WI38 (cell line): ENCODE results near the gene MSL2.
"Not testable (repeated sequence)": the region's sequence is repeated elsewhere in the genome, so short reads cannot be mapped to it uniquely, and the experiment has no call there.

Experiments
- H3K4me3 ChIP-seq: 2 replicates; pipeline ENCODE4 v1.5.1; 2011; ENCODE audit warnings: low read depth, mild to moderate bottlenecking, control low read depth, low read length
- TF ChIP-seq, protein P1 (sequence below): IDR thresholded peaks from 2 replicates; pipeline ENCODE4 v1.5.1; 2012; ENCODE audit warnings: low read depth, mild to moderate bottlenecking, control low read depth, low read length

MSL2 gene

DNA sequence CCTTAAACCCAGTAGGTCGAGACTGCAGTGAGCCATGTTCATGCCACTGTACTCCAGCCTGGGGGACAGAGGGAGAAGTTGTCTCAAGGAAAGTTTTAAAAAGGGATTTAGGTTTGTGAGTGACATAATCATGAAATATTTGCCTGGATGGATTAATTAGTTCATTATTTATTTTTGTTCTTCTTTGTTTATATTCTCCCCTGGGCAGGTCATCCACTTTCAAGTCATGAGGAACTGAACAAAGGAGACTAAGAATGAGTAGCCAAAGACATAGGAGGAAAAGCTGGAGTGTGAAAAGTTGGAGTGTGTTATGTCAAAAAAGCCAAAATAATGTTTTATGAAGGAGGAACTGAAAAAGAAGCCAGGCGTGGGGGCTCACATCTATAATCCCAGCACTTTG lies 36.3 kb upstream of the MSL2 start:
- H3K4me3 ChIP-seq: no peak overlapping the region
- TF ChIP-seq, protein P1, sequence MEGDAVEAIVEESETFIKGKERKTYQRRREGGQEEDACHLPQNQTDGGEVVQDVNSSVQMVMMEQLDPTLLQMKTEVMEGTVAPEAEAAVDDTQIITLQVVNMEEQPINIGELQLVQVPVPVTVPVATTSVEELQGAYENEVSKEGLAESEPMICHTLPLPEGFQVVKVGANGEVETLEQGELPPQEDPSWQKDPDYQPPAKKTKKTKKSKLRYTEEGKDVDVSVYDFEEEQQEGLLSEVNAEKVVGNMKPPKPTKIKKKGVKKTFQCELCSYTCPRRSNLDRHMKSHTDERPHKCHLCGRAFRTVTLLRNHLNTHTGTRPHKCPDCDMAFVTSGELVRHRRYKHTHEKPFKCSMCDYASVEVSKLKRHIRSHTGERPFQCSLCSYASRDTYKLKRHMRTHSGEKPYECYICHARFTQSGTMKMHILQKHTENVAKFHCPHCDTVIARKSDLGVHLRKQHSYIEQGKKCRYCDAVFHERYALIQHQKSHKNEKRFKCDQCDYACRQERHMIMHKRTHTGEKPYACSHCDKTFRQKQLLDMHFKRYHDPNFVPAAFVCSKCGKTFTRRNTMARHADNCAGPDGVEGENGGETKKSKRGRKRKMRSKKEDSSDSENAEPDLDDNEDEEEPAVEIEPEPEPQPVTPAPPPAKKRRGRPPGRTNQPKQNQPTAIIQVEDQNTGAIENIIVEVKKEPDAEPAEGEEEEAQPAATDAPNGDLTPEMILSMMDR: no peak

DNA sequence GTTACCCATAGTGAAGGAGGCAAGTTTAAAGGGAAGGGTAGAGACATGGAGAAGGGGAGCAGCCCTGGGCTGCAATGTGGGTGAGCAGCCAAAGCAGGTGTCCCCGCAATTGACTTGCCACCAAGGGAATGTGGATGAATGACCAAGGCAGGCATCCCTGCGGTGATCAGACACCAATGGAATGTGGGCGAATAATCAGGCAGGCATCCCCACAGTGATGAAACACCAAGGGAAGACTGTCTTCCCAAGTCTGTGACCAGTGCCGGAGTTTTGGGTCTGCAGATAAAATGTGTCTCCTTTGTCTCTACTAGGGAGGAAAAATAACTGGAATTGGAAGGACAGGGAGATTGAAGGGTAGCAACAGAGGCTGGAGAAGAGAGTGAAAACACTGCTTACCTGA lies 26.6 kb upstream of the MSL2 start:
- H3K4me3 ChIP-seq: not testable (repeated sequence)

DNA sequence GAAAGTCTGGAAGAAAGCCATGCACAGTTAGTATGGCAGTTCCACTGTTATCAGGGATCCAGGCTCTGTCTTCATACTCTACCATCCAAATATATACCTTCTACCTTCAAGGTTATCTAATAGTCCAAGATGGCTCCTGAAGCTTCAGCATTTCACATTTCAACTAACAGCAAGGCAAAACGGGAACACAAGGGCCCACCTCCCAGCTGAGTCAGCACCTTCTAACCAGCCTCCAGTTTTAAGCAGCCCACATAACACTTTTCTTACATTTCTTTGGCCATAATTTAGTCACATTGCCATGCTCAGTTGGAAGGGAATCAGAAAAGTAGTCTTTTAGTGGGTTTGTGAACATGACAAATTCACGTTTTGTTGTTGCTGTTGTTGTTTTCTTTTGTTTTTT lies 15.4 kb upstream of the MSL2 start:
- TF ChIP-seq, protein P1: no peak
- H3K4me3 ChIP-seq: no peak overlapping the region

DNA sequence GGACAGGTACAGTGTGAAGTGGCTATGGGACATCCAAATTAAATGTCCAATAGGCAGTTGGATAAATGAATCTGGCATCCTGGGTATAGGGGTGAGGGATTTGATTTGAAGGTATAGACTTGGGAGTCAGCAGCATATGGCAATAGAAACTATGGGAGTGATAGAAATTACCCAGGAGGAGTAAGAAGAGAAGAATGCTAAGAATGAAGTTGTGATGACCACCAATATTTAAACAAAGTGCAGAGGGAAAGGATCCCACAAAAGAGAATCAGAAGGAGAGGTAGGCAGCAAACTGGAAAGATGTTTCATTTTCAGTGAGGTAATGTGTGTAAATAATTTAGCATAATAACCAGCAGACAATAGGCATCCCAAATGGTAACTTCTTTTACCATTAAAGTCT lies 13.8 kb upstream of the MSL2 start:
- no peak overlapping the region for H3K4me3 ChIP-seq
- TF ChIP-seq, protein P1: no peak

DNA sequence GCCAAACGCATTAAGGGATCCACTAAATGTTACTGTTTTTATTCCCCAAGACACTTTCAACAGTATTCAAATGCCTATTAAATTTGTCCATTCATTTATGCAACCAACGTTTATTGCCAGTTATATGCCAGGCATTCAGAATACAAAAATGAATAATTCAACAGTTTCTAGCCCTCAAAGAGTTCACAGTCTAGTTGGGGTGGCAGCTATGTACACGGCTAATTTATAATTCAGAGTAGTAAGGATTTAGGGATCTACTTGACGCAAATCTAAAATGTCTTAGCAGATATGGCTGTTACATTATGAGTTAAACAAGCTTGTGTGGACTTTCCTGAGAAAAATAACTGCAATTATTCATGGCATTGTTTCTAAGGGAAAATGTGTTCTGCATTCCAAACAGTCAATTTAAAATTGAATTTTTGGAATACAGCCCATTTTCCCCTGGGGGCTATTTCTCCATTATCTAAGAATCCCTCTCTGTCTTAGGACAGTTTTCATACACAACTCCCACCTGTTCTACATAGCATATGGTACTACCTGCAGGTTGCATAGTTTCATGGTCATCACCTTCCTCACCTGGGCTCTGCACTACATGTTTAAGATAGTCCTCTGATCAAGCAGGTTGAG lies 11.5 kb upstream of the MSL2 start:
- TF ChIP-seq, protein P1: no peak
- H3K4me3 ChIP-seq: no peak overlapping the region

DNA sequence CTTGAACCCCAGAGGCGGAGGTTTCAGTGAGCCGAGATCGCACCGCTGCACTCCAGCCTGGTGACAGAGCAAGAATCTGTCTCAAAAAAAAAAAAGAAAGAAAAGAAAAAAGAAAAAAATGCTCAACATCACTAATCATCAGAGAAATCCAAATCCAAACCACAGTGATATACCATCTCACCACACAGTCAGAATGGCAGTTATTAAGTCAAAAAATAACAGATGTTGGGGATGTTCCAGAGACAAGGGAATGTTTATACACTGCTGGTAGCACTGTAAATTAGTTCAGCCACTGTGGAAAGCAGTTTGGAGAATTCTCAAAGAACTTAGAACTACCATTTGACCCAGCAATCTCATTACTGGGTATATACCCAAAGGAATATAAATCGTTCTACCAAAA lies 3.1 kb upstream of the MSL2 start:
- H3K4me3 ChIP-seq: not testable (repeated sequence)

DNA sequence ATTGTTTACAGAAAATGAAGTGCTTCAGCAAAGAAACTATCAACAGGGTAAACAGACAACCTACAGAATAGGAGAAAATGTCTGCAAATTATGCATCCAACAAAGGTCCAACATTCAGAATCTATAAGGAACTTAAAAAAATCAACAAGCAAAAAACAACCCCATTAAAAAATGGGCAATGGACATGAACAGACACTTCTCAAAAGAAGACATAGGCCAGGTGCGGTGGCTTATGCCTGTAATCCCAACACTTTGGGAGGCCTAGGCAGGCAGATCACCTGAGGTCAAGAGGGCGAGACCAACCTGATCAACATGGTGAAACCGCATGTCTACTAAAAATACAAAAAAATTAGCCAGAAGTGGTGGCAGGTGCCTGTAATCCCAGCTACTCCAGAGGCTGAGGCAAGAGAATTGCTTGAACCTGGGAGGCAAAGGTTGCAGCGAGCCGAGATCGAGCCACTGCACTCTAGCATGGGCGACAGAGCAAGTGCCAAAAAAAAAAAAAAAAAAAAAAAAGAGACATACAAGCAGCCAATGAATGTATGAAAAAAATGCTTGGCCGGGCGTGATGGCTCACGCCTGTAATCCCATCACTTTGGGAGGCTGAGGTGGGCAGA lies 2.4 kb upstream of the MSL2 start:
- H3K4me3 ChIP-seq: not testable (repeated sequence)

DNA sequence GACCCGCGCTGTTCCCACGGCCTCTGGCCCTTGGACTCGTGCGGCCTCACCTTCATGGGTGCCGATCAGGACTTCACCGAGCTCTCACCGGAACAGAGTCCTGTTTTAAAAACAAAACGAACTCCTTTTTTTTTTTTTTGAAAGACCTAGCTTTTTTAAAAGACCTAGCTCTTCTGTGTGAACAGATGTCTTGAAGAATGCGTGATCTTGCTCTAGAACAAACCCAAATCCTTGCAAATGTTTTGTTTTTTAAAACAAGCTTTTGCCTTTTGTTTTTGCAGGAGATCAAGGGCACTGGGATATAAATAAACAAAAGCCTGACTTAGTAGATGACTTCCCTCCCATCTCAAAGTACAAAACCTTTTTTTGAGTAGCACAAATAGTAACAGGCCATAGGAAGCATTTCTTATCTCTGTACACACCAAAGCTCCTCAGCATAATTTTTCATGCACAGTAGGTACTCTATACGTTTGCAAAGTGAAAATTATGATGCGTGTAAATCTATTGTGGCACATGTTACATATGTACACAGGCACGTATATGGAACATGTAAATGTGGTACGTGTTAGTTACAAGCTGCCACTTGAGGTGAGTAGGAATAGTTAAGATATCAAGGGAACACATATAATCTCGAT lies 1.1 kb upstream of the MSL2 start:
- TF ChIP-seq, protein P1: no peak
- peak overlapping the region; percentile 97 for H3K4me3 ChIP-seq
